NCI-H2081 treated with DMSO at 0.1 percent for 48 hours (cell line): Measurements from ENCODE around the gene TGFBR3.
"Not testable (repeated sequence)": the region's sequence is repeated elsewhere in the genome, so short reads cannot be mapped to it uniquely, and the experiment has no call there.

ENCODE experiments used
- DNase-seq: peaks from one replicate; lab custom pipeline; 2025; lab: John Stamatoyannopoulos, UW

TGFBR3 gene

DNA sequence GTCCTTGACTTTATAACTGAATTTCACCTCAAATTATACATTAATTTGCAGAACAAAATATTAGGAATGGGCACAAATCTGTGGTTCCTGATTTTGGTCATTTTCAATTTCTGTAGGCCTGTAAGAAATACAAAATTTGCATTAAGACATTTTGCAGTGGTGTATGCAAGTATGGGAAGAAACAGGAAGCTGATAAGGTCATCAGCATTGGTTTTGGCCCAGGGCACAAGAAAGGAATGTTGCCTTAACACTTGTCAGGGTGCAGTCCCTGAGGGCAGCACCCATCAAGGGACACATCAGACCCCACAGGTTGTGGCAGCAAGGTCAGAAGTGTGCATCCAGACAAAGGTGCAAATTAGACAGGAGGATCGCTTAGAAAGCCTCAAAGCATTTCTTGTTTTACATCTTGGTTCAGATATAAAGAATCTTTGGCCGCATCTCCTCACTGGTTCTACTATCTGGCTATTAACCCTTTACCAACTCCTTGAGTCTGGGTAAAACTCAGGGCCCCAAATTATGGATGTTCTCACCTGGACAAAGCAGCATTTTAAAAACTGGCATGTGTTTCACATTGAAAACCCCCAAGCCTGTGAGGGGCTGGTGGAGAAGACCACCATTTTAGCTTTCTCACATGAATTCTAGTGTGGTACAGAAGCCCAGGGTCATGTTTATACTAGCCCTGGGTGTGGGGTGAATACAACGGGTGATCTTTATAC lies 202.9 kb downstream of the TGFBR3 start:
- no peak for DNase-seq

- no peak for DNase-seq
Measured at GRCh38 chr1:91680556-91681155, 205.3 kb downstream of the TGFBR3 start.

- DNase-seq = no peak
Measured at GRCh38 chr1:91679446-91679845, 206.5 kb downstream of the TGFBR3 start.

GRCh38 chr1:91676030-91676429 lies 209.9 kb downstream of the TGFBR3 start:
- DNase-seq = no peak

- no peak for DNase-seq
Measured at GRCh38 chr1:91674107-91674506, 211.8 kb downstream of the TGFBR3 start.

DNA sequence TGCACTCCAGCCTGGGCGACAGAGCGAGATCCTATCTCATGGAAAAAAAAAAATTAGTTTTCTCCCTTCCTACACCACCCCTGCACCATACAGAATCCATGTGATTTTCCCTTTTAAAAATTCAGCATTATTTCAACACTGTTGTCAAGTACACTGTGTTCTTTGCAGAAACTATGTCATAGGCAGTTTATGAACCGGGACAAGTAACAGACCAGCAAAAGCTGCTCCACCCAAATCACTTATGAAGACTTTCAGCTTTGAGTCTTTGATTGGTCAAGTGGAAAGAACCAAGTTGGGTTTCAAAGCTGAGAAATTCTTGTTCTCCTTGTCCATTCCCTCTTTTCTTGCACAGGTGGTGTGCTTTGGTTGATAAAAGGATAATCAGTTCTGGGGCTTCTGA lies 212.3 kb downstream of the TGFBR3 start:
- no peak for DNase-seq

DNA sequence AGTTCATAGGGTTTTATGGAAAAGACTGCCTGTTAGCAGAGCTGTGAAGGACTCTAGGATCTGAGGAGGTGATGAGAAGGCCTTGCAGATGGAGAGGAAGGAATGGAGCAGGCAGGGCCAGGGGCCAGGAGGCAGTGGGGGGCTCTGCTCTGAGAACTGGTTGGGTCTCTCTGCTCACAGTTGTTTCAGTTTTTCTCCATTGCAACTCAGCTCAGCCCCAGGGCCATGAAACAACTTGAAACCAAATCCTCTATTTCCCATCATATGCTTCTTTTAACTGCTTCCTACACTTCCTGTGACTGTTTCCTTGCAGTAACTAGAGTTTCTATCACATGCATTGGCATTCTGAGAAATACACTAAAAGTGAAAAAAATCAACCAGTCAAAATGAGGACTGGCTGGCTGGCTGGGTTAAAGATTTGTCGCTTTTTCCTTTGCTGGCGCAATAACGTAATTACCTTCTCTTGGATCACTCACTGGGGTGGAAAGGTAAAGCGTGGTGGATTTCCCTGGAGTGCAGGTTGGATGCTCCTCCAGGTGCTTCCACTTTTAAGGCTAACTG lies 213.3 kb downstream of the TGFBR3 start:
- no peak for DNase-seq

- DNase-seq = no peak
Measured at GRCh38 chr1:91670781-91671180, 215.2 kb downstream of the TGFBR3 start.

- no peak for DNase-seq
Measured at GRCh38 chr1:91669584-91670350, 216.2 kb downstream of the TGFBR3 start.

GRCh38 chr1:91666651-91667050 lies 219.3 kb downstream of the TGFBR3 start:
- DNase-seq = not testable (repeated sequence)

GRCh38 chr1:91661121-91661520 lies 224.8 kb downstream of the TGFBR3 start:
- no peak for DNase-seq

DNA sequence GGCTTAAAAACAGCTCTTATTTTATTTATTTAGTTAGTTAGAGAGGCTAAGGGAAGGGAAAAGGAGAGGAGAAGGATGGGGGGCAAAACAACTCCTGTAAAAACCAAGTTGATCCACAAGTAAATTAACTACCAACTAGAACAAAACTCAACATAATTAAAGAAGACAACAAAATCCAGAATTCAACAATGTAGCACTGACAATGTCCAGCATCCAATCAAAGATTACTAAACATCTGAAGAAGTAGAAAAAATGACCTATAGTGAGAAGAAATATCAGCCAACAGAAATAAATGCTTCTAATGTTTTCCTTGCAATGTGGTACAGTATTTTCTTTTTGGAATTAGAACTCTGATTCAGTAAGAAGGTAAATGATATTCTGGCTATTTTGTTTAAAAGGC lies 225.2 kb downstream of the TGFBR3 start:
- DNase-seq = no peak

DNA sequence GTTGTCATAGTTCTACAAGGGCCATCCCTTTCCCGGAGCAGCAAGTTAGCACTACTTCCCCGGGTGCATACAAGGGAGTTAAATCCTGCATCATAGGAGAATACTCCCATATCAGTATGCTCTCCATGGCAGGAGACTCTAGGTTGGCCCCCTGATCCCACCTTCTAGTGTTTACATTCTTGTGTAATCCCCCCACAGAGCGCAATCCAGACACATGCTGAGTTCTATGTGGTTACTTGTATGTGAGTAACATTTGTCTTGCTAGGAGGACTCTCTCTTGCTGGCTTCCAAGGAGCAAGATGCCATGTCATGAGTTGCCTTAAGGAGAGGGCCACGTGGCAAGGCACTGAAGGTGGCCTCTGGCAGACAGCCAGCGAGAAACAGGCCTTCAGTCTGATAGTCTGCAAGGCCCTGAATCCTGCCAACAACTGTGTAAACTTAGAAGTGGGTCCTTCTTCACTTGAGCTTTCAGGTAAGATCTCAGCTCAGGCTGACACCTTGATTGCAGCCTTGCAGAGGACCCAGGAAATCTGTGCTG lies 230.0 kb downstream of the TGFBR3 start:
- no peak for DNase-seq

DNA sequence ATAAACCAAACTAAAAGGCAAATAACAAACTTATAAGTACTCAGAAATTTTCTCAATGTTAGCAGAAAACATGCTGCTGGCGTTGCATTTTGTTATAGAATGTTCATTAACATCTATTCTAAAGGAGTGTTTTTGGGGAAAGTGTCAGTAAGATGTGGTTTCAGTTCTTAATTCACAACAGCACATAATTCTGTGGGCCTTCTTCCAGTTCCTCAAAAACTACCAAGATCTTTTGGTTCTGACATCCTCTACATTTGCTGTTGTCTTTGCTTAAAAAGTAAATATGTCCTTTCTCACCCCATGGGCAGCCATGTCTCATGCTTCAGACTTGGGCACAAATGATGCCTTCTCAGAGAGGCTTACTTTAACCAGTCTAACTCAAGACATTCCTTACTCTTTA lies 232.8 kb downstream of the TGFBR3 start:
- DNase-seq = no peak

DNA sequence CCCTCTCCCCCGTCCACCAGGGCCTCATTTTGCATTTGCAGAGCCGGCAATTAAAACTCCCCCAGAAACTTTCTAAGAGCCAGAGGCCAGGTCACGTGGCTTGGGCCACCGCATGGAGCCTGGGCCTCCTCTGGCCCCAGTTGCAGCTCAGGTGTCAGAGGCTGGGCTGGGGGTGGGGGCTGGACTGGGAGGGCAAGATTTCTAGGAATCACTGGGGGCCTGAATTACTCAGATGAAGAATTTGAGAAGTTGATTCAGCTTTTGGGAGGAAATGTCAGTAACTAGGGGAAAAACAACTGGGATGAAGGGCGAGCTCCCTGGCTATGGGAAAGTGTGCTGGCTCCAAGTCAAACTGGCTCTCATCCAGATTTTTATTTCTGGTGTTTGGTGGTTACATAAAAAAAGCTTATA lies 234.3 kb downstream of the TGFBR3 start:
- DNase-seq = no peak

- DNase-seq = no peak
Measured at GRCh38 chr1:91651243-91651642, 234.7 kb downstream of the TGFBR3 start.

DNA sequence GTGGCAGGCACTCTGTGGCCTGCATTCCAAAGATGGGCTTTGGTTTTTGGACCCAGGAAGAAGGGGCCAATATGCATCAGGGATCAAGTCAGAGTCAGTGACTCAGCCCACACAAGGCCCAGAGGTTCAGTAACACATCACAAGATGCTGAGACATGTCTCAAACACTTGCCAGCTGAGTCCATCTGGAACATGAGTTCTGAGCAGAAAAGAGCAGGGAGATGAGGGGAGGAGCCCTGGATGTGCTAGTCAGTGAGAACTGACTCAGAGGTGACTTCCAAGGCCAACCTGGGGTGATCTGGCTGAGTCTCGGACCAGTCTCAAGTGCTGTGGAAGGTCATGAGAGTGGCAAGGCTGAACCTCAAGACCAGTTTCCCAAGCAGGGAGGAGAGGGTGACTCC lies 235.2 kb downstream of the TGFBR3 start:
- no peak for DNase-seq

DNA sequence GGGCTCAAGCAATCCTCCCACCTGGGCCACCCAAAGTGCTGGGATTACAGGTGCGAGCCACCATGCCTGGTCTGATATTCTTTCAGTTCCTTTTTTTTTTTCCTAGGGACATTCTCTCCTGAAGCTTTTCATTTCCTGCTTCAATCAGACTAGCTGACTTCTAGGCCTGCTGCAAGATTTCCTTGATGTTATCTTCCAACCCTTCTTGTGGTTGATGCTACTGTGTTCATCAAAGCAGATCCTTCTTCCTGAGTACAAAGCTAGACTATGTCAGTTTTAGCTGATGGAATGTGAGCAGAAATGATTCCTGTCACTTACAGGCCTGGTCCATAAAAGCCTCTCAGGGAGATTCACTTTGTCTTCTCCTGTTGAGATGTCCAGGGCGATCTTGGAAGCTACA lies 238.9 kb downstream of the TGFBR3 start:
- no peak for DNase-seq

GRCh38 chr1:91645031-91645430 lies 240.9 kb downstream of the TGFBR3 start:
- DNase-seq = no peak

- no peak for DNase-seq
Measured at GRCh38 chr1:91643431-91643830, 242.5 kb downstream of the TGFBR3 start.

GRCh38 chr1:91640877-91641526 lies 244.9 kb downstream of the TGFBR3 start:
- DNase-seq = no peak

DNA sequence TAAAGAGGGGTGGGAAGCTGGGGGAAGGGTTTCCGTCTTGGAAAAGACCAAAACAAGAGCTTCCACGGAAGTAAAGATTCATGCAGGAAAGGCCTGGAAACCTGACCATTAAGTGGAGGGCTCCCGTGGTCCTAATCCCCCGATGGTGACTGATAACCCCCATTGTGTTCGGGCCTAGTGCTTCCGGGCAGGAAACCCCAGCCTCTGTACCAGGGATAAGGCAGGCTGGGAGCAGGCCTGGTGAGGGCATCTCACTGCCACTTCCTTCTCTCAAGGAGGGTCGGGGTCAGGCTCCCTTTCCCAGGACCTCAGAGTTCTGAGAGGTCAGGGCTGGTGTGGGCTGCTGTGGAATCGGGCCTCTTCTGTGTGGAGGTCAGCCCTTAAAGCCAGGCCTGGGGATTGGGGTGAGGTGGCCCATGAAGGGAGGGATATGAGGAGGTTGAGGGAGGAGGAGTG lies 248.4 kb downstream of the TGFBR3 start:
- no peak for DNase-seq
